GM12892 (cell line): Measurements from ENCODE around the gene PRKN.

Experiments
- DNase-seq: peaks from one replicate; pipeline ENCODE4 v3.0.0; 2011; ENCODE audit not compliant: insufficient read length
- FAIRE-seq: peaks from 2 replicates; lab custom pipeline; 2011; peaks lifted over from hg19 to GRCh38; lab: Jason Lieb, UNC
- POLR2A ChIP-seq: IDR thresholded peaks from 2 replicates; pipeline ENCODE4 v1.6.1; 2011; ENCODE audit warnings: low read depth, low read length, control low read depth
- POLR2AphosphoS5 ChIP-seq: IDR thresholded peaks from 2 replicates; pipeline ENCODE4 v1.6.1; 2011; ENCODE audit warnings: low read depth, low read length, control low read depth
- TAF1 ChIP-seq: IDR thresholded peaks from 2 replicates; pipeline ENCODE4 v1.6.1; 2011; ENCODE audit warnings: low read depth, mild to moderate bottlenecking, control low read depth, low read length, borderline replicate concordance

The PRKN gene

GRCh38 chr6:162262466-162263196 is 464.9 kb downstream of the PRKN start:
- no peak for DNase-seq
- TF ChIP-seq POLR2AphosphoS5 = no peak
- no peak for TF ChIP-seq TAF1
- FAIRE-seq = no peak

GRCh38 chr6:162261598-162261997 is 466.0 kb downstream of the PRKN start:
- no peak for TF ChIP-seq POLR2AphosphoS5
- TF ChIP-seq TAF1 = no peak
- TF ChIP-seq POLR2A = no peak
- no peak for DNase-seq
- FAIRE-seq = no peak

GRCh38 chr6:162260027-162260426 is 467.5 kb downstream of the PRKN start:
- TF ChIP-seq POLR2A (no peak), TAF1 (no peak), POLR2AphosphoS5 (no peak)
- FAIRE-seq (no peak), DNase-seq (no peak)

- DNase-seq (no peak), FAIRE-seq (no peak)
- TF ChIP-seq POLR2A (no peak), TAF1 (no peak), POLR2AphosphoS5 (no peak)
Measured at GRCh38 chr6:162258647-162259046, 468.9 kb downstream of the PRKN start.

- FAIRE-seq (no peak), DNase-seq (no peak)
- TF ChIP-seq TAF1 = no peak
- no peak for TF ChIP-seq POLR2A
- no peak for TF ChIP-seq POLR2AphosphoS5
Measured at GRCh38 chr6:162256361-162256760, 471.2 kb downstream of the PRKN start.

- DNase-seq = no peak
- no peak for FAIRE-seq
- no peak for TF ChIP-seq POLR2A
- TF ChIP-seq TAF1 = no peak
Measured at GRCh38 chr6:162251257-162251656, 476.3 kb downstream of the PRKN start.

- TF ChIP-seq POLR2AphosphoS5 = no peak
- no peak for TF ChIP-seq POLR2A
- TF ChIP-seq TAF1 = no peak
- DNase-seq = no peak
- no peak for FAIRE-seq
Measured at GRCh38 chr6:162249907-162250642, 477.5 kb downstream of the PRKN start.

- DNase-seq (no peak), FAIRE-seq (no peak)
- TF ChIP-seq POLR2AphosphoS5 (no peak), TAF1 (no peak), POLR2A (no peak)
Measured at GRCh38 chr6:162245830-162246420, 481.6 kb downstream of the PRKN start.

GRCh38 chr6:162244031-162244430 is 483.5 kb downstream of the PRKN start:
- TF ChIP-seq TAF1 (no peak), POLR2A (no peak), POLR2AphosphoS5 (no peak)
- no peak for FAIRE-seq
- DNase-seq = no peak

GRCh38 chr6:162242915-162243314 is 484.7 kb downstream of the PRKN start:
- DNase-seq (no peak), FAIRE-seq (no peak)
- no peak for TF ChIP-seq POLR2A
- TF ChIP-seq TAF1 = no peak
- TF ChIP-seq POLR2AphosphoS5 = no peak

- FAIRE-seq (no peak), DNase-seq (no peak)
- TF ChIP-seq TAF1 = no peak
- no peak for TF ChIP-seq POLR2A
- no peak for TF ChIP-seq POLR2AphosphoS5
Measured at GRCh38 chr6:162239330-162239729, 488.2 kb downstream of the PRKN start.

- FAIRE-seq (no peak), DNase-seq (no peak)
- TF ChIP-seq POLR2AphosphoS5 (no peak), TAF1 (no peak), POLR2A (no peak)
Measured at GRCh38 chr6:162238675-162239074, 488.9 kb downstream of the PRKN start.
